WTC11 (cell line): ENCODE data around the gene ESYT3. TPM values are rescaled to one million over a fixed set of nuclear protein-coding genes. Genes with fewer than 3 reads are reported as not detected.

ENCODE experiments used
- ATAC-seq: fragments of 200-7000 bp; cut with Tn5 transposase; 2 replicates; pipeline ENCODE4 v1.10.0; 2021; ENCODE audit warnings: mild to moderate bottlenecking, moderate library complexity
- CTCF ChIA-PET: fragments of 300-600 bp; sonication (Branson Sonifier 250); formaldehyde crosslinking; loops from one replicate; lab custom pipeline; 2021; ENCODE audit warnings: antibody characterized with exemption; lab: Charles Lee
- POLR2A ChIA-PET: fragments of 350-600 bp; sonication (Branson Sonifier 250); formaldehyde crosslinking; loops from one replicate; lab custom pipeline; 2021; ENCODE audit warnings: antibody characterized with exemption; lab: Charles Lee
- DNase-seq: peaks from one replicate; pipeline ENCODE4 v3.0.0; 2021; ENCODE audit warnings: low spot score
- H3K27ac Mint-ChIP-seq: 2 replicates; pipeline ENCODE4 v1.8.0; 2021; ENCODE audit warnings: mixed read lengths
- H3K27me3 Mint-ChIP-seq: 2 replicates; pipeline ENCODE4 v1.8.0; 2021; ENCODE audit warnings: low read depth, mild to moderate bottlenecking, moderate library complexity, mixed read lengths
- H3K36me3 Mint-ChIP-seq: 2 replicates; pipeline ENCODE4 v1.8.0; 2021; ENCODE audit warnings: mixed read lengths
- H3K4me1 Mint-ChIP-seq: 2 replicates; pipeline ENCODE4 v1.8.0; 2022; ENCODE audit warnings: mixed read lengths
- H3K4me3 Mint-ChIP-seq: 2 replicates; pipeline ENCODE4 v1.8.0; 2021; ENCODE audit warnings: mild to moderate bottlenecking, moderate library complexity, mixed read lengths
- H3K9me3 Mint-ChIP-seq: 2 replicates; pipeline ENCODE4 v1.8.0; 2021; ENCODE audit warnings: mixed read lengths
- CBFB ChIP-seq: sonication (generic); formaldehyde crosslinking; IDR thresholded peaks from 2 replicates; pipeline ENCODE4 v1.8.1; 2022; ENCODE audit warnings: mild to moderate bottlenecking, low read depth, missing genetic modification reagents
- CREM ChIP-seq: sonication (generic); formaldehyde crosslinking; IDR thresholded peaks from 2 replicates; pipeline ENCODE4 v1.8.1; 2022; ENCODE audit warnings: mild to moderate bottlenecking, missing genetic modification reagents, moderate library complexity
- FOXJ3 ChIP-seq: sonication (generic); formaldehyde crosslinking; IDR thresholded peaks from 2 replicates; pipeline ENCODE4 v1.9.0; 2021; ENCODE audit warnings: missing genetic modification reagents, mild to moderate bottlenecking, borderline replicate concordance
- GRHL2 ChIP-seq: fragments of 250-450 bp; sonication (Bioruptor Pico); IDR thresholded peaks from 2 replicates; pipeline ENCODE4 v1.8.0; 2022; ENCODE audit warnings: mild to moderate bottlenecking, moderate library complexity; ENCODE audit not compliant: insufficient replicate concordance, severe bottlenecking
- IRF2 ChIP-seq: sonication (generic); formaldehyde crosslinking; IDR thresholded peaks from 2 replicates; pipeline ENCODE4 v1.8.0; 2022; ENCODE audit warnings: low read depth, missing genetic modification reagents, borderline replicate concordance
- KAT7 ChIP-seq: sonication (generic); formaldehyde crosslinking; IDR thresholded peaks from 2 replicates; pipeline ENCODE4 v1.8.1; 2023; ENCODE audit warnings: missing genetic modification reagents, mild to moderate bottlenecking, borderline replicate concordance
- MAX ChIP-seq: sonication (generic); formaldehyde crosslinking; IDR thresholded peaks from 2 replicates; pipeline ENCODE4 v1.8.0; 2022; ENCODE audit warnings: mild to moderate bottlenecking, missing genetic modification reagents
- NR2C2 ChIP-seq: sonication (generic); formaldehyde crosslinking; IDR thresholded peaks from 2 replicates; pipeline ENCODE4 v1.8.0; 2022; ENCODE audit warnings: mild to moderate bottlenecking, missing genetic modification reagents
- total RNA-seq: library from RNA; stranded (reverse); gene quantifications from 3 replicates; pipeline ENCODE4 v1.2.3, GENCODE V29; 2021
- TF ChIP-seq, protein P1 (sequence below): fragments of 250-450 bp; sonication (Bioruptor Pico); IDR thresholded peaks from 2 replicates; pipeline ENCODE4 v1.9.0; 2021; ENCODE audit warnings: mild to moderate bottlenecking
- TF ChIP-seq, protein P2 (sequence below): fragments of 250-450 bp; sonication (Bioruptor Pico); IDR thresholded peaks from 2 replicates; pipeline ENCODE4 v1.9.0; 2021; ENCODE audit warnings: mild to moderate bottlenecking, borderline replicate concordance
- TF ChIP-seq, protein P3 (sequence below): sonication (generic); formaldehyde crosslinking; IDR thresholded peaks from 2 replicates; pipeline ENCODE4 v1.8.1; 2023; ENCODE audit warnings: mild to moderate bottlenecking, missing genetic modification reagents, borderline replicate concordance
- TF ChIP-seq, protein P4 (sequence below): sonication (generic); formaldehyde crosslinking; IDR thresholded peaks from 2 replicates; pipeline ENCODE4 v1.8.0; 2022; ENCODE audit warnings: mild to moderate bottlenecking, missing genetic modification reagents

ESYT3 gene
- total RNA-seq, 1 experiment from 2014 or later: 6.4 TPM

GRCh38 chr3:138477120-138477519, 42.7 kb downstream of the ESYT3 start (continued):
- TF ChIP-seq, protein P1, sequence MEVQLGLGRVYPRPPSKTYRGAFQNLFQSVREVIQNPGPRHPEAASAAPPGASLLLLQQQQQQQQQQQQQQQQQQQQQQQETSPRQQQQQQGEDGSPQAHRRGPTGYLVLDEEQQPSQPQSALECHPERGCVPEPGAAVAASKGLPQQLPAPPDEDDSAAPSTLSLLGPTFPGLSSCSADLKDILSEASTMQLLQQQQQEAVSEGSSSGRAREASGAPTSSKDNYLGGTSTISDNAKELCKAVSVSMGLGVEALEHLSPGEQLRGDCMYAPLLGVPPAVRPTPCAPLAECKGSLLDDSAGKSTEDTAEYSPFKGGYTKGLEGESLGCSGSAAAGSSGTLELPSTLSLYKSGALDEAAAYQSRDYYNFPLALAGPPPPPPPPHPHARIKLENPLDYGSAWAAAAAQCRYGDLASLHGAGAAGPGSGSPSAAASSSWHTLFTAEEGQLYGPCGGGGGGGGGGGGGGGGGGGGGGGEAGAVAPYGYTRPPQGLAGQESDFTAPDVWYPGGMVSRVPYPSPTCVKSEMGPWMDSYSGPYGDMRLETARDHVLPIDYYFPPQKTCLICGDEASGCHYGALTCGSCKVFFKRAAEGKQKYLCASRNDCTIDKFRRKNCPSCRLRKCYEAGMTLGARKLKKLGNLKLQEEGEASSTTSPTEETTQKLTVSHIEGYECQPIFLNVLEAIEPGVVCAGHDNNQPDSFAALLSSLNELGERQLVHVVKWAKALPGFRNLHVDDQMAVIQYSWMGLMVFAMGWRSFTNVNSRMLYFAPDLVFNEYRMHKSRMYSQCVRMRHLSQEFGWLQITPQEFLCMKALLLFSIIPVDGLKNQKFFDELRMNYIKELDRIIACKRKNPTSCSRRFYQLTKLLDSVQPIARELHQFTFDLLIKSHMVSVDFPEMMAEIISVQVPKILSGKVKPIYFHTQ (CRISPR knock-in tag): no peak
- TF ChIP-seq CREM (CRISPR knock-in tag) (no peak), MAX (CRISPR knock-in tag) (no peak), FOXJ3 (CRISPR knock-in tag) (no peak), NR2C2 (CRISPR knock-in tag) (no peak), CBFB (CRISPR knock-in tag) (no peak), KAT7 (CRISPR knock-in tag) (no peak)
- TF ChIP-seq, protein P2, sequence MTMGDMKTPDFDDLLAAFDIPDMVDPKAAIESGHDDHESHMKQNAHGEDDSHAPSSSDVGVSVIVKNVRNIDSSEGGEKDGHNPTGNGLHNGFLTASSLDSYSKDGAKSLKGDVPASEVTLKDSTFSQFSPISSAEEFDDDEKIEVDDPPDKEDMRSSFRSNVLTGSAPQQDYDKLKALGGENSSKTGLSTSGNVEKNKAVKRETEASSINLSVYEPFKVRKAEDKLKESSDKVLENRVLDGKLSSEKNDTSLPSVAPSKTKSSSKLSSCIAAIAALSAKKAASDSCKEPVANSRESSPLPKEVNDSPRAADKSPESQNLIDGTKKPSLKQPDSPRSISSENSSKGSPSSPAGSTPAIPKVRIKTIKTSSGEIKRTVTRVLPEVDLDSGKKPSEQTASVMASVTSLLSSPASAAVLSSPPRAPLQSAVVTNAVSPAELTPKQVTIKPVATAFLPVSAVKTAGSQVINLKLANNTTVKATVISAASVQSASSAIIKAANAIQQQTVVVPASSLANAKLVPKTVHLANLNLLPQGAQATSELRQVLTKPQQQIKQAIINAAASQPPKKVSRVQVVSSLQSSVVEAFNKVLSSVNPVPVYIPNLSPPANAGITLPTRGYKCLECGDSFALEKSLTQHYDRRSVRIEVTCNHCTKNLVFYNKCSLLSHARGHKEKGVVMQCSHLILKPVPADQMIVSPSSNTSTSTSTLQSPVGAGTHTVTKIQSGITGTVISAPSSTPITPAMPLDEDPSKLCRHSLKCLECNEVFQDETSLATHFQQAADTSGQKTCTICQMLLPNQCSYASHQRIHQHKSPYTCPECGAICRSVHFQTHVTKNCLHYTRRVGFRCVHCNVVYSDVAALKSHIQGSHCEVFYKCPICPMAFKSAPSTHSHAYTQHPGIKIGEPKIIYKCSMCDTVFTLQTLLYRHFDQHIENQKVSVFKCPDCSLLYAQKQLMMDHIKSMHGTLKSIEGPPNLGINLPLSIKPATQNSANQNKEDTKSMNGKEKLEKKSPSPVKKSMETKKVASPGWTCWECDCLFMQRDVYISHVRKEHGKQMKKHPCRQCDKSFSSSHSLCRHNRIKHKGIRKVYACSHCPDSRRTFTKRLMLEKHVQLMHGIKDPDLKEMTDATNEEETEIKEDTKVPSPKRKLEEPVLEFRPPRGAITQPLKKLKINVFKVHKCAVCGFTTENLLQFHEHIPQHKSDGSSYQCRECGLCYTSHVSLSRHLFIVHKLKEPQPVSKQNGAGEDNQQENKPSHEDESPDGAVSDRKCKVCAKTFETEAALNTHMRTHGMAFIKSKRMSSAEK (CRISPR knock-in tag): no peak
- TF ChIP-seq, protein P3, sequence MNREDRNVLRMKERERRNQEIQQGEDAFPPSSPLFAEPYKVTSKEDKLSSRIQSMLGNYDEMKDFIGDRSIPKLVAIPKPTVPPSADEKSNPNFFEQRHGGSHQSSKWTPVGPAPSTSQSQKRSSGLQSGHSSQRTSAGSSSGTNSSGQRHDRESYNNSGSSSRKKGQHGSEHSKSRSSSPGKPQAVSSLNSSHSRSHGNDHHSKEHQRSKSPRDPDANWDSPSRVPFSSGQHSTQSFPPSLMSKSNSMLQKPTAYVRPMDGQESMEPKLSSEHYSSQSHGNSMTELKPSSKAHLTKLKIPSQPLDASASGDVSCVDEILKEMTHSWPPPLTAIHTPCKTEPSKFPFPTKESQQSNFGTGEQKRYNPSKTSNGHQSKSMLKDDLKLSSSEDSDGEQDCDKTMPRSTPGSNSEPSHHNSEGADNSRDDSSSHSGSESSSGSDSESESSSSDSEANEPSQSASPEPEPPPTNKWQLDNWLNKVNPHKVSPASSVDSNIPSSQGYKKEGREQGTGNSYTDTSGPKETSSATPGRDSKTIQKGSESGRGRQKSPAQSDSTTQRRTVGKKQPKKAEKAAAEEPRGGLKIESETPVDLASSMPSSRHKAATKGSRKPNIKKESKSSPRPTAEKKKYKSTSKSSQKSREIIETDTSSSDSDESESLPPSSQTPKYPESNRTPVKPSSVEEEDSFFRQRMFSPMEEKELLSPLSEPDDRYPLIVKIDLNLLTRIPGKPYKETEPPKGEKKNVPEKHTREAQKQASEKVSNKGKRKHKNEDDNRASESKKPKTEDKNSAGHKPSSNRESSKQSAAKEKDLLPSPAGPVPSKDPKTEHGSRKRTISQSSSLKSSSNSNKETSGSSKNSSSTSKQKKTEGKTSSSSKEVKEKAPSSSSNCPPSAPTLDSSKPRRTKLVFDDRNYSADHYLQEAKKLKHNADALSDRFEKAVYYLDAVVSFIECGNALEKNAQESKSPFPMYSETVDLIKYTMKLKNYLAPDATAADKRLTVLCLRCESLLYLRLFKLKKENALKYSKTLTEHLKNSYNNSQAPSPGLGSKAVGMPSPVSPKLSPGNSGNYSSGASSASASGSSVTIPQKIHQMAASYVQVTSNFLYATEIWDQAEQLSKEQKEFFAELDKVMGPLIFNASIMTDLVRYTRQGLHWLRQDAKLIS: no peak

- Mint-ChIP-seq H3K4me1 (peaks cover 4% of the 10 kb centered on the region), H3K27me3 (no peaks in the 10 kb centered on the region), H3K4me3 (no peak overlapping the region), H3K27ac (no peak overlapping the region), H3K36me3 (no peaks in the 10 kb centered on the region), H3K9me3 (peaks cover 4% of the 10 kb centered on the region)
- POLR2A ChIA-PET: no interaction called here
- TF ChIP-seq GRHL2 (CRISPR knock-in tag): no peak
- TF ChIP-seq IRF2: no peak
- TF ChIP-seq, protein P4, sequence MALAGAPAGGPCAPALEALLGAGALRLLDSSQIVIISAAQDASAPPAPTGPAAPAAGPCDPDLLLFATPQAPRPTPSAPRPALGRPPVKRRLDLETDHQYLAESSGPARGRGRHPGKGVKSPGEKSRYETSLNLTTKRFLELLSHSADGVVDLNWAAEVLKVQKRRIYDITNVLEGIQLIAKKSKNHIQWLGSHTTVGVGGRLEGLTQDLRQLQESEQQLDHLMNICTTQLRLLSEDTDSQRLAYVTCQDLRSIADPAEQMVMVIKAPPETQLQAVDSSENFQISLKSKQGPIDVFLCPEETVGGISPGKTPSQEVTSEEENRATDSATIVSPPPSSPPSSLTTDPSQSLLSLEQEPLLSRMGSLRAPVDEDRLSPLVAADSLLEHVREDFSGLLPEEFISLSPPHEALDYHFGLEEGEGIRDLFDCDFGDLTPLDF: no peak
- CTCF ChIA-PET: interaction anchor here (1.5 to 2.7 kb wide), 2 partner anchors 27 to 445 kb away, joined by 4 to 58 read pairs; no protein-coding TSS in a partner anchor
- no peak for ATAC-seq
- no peak for DNase-seq
These were observed 43.4 kb downstream of the ESYT3 start for GRCh38 chr3:138477801-138478200.
